ENCODE results near the gene DOC2A.
"Not testable (repeated sequence)": the region's sequence is repeated elsewhere in the genome, so short reads cannot be mapped to it uniquely, and the experiment has no call there.

The DOC2A gene

GRCh38 chr16:29972992-29973383 lies 37.8 kb downstream of the DOC2A start:
- no peak for DNase-seq (ENCODE audit: low read depth)

DNA sequence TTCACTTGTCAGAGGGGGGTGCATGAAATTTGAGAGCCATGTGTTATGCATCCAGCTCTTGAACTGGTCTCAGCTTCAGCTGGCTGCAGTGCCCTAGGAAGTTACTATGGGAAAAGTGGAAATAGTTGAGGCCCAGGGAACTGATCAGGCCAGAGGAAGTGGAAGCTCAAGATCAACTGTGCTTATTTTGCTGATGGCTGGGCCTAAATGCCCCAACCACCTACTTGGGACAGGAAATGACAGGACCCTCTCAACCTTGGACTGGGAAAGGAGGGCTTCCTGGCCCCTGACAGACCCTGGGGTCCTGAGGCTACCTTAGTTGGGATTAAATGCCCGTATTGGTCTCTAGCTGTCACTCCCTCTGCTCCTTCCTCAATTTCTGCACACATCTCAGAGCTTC lies 38.3 kb downstream of the DOC2A start:
- DNase-seq (ENCODE audit: low read depth): no peak

DNA sequence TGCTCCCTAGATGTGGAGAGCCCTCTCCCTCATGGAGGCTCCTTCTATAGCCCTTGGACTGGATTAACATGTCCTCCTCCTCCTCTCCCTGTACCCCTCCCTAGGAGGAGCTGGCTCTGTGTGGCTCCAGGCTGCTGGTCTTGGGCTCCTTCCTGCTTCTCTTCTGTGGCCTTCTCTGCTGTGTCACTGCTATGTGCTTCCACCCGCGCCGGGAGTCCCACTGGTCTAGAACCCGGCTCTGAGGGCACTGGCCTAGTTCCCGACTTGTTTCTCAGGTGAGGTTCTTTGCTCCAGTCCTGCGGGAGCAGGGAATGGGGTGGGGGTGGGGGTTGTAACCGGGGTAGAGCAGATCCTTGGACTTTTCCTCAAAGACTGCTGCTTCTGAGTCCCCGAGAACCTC lies 39.5 kb downstream of the DOC2A start:
- DNase-seq (ENCODE audit: low read depth): no peak

DNA sequence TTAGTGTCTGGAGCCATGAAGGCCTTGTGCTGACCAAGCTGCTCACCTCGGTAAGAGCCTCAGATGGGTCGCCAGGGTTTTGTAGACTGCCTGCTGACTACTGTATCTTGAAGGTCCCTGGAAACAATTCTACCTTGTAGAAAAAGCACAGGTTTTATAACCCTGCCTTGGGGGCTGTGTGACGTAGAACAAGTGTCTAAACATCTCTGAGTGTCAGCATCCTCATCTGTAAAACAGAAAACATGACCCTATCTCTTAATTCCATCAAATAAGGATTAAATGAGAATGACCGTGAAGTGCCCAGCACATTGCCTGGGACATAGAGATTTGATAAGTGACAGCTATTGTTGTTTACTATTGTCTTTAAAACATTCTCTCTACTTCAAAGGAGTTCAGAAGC lies 42.6 kb downstream of the DOC2A start:
- no peak for DNase-seq (ENCODE audit: low read depth)

GRCh38 chr16:29963021-29963743 lies 47.6 kb downstream of the DOC2A start:
- no peak for DNase-seq (ENCODE audit: low read depth)

DNA sequence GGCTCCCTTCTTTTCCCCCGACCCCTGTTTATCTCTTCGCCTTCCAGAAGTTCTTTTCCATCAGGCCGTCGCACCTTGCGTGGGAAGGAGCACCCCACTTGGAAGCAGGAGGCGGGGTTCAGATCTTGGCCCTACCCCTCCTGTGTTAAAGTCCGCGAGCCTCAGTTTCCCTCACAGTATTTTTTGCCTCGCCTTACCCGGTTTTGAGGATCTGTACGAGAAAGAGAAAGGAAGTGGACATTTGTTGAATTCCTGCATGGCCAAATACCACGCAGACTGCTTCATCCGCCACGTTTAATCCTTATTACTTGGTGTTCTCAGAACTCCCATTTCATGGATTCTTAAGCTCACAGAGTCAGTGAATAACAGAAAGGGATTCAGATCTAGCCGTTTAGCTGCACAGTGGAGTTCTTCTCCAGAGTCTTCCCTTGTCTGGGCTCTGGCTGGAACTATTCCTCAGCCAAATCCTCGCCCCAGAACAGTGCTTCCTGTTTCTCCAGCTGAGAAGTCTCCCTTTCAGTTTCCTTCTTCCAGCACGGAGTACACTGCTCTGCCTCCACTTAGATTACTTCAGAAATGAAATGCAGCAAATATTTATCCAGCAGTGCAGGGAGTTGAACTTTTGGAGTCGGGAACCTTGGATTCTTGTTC lies 48.4 kb downstream of the DOC2A start:
- no peak for DNase-seq (ENCODE audit: low read depth)

DNA sequence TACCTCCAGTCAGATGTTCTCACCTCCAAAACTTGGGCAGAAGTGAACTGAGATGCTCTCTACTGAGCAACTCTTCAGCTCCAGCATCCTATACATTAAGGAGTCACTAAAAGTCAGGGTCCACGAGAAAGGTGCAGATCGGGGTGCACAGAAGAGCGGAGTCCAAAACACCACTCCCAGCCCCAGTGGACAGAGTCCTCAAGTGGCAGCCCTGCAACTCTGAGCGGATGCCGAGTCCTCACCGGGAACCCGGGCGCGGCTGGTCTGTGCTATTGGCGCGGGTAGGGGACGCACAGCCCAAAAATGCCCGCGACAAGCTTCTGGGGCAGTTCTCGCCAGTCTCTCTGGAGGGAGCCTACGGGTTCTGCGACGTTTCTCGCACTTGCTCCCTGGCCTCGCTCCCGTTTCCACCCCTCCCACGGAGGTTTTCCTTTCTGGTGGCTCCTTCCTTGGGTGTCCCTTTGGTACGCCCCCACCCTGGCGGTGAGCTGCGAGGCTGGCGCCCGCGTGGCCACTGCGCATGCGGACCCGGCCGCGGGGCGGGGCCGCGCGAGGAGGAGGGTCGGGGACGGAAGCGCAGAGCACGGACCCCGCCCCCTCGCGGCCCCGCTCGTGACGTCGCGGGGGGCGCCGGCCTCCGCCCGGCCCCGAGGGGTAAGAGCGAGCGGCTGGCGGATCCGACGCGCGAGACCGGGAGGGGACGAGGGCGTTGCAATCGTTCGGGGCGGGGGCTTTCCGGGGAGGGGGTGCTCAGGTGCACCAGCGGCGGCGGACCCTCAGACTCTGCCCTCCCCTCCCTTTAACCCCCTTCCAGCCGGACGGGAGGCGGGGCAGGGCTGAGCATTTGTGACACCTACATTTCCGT lies 49.1 kb downstream of the DOC2A start, which contains the start of gene TMEM219:
TSS of gene TMEM219 (plus strand) at position 601 of the 865 bp plus-strand sequence. CDS start 1,065 bp downstream, outside the sequence.
- DNase-seq (ENCODE audit: low read depth): peak; percentile 91

DNA sequence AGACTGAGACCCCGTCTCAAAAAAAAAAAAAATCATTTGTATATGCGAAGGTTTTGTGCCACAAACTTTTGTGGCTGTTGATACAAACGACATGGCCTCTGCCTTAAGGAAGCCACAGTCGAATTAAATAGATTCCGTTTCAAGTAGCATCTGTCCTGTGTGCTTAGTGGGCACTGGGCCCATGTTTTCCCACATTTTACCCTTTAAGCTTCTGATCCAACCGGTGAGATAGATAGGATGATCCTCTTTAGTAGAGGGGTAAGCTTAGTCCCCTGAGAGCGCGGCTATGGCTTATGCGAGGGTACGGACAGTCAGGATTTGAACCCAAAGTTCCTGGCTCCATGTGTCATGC lies 49.7 kb downstream of the DOC2A start:
- DNase-seq (ENCODE audit: low read depth): no peak

DNA sequence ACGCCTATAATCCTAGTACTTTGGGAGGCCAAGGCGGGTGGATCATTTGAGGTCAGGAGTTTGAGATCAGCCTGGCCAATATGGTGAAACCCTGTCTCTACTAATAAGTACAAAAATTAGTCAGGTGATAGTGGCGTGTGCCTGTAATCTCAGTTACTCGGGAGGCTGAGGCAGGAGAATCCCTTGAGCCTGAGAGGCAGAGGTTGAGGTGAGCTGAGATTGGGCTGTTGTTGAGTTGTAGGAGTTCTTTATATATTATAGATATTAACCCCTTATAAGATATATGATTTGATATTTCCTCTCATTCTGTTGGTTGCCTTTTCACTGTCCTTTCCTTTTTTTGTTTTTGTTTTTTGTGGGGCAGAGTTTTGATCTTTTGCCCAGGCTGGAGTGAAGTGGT lies 51.0 kb downstream of the DOC2A start:
- not testable (repeated sequence) for DNase-seq (ENCODE audit: low read depth)

GRCh38 chr16:29959293-29959692 lies 51.5 kb downstream of the DOC2A start:
- no peak for DNase-seq (ENCODE audit: low read depth)

- no peak for DNase-seq (ENCODE audit: low read depth)
Measured at GRCh38 chr16:29958756-29959155, 52.1 kb downstream of the DOC2A start.

All from activated T-helper 9 cell treated with anti-CD3 and anti-CD28 coated beads, Interleukin-2, amount 50 U/mL, for 16 hours (primary cell).